Measurements from ENCODE around the gene TAAR1. TPM values are rescaled to one million over a fixed set of nuclear protein-coding genes. Genes with fewer than 3 reads are reported as not detected.

Gene TAAR1
- total RNA-seq, 1 experiment from 2014 or later, result not detected

DNA sequence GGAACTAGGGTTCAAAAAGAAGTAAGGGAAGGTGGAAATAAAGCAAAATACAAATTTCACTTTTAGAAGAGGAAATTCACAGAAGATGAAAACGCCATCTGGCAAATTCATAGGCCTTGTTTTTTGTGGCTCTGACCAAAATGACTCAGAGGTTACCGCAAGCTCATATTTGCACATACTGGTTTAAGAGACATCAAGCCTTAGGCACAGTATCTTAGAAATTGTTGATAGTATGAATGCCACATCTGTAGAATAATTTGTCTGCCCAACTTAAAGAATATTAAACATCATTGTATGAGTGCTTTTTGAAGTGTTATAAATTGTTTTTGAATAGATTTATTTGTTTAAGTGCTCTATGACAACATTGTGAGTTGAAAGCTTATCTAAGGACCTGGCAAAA, 10.6 kb downstream of the TAAR1 start:
- no peaks in the 10 kb centered on the region for H3K36me3 ChIP-seq (ENCODE audit: control insufficient read depth in 1 of 2, insufficient read depth in 2 of 2, low read length in 2 of 2)
- H3K4me2 ChIP-seq (ENCODE audit: low read length), result no peak overlapping the region
- ChIA-PET POLR2A (no interaction called here), RAD21 (ENCODE audit: low non-redundant PET in 1 of 2, low total read pairs in 2 of 2, uncharacterized antibody in 2 of 2, unreplicated experiment in 2 of 2) (no interaction called here), CTCF (no interaction called here)
- no peaks in the 10 kb centered on the region for H3K79me2 ChIP-seq (ENCODE audit: insufficient read depth, low read length)
- no peak overlapping the region for H3K4me3 ChIP-seq (replicated peaks in 1 of 2; ENCODE audit: low read depth in 1 of 2, low read length in 2 of 2)
- no peak overlapping the region for H2AFZ ChIP-seq (ENCODE audit: low read depth, low read length, poor library complexity, severe bottlenecking)
- H3K9ac ChIP-seq (ENCODE audit: low read length), result no peak overlapping the region
- no peaks in the 10 kb centered on the region for H3K27me3 ChIP-seq (ENCODE audit: insufficient read depth, low read length)
- no peak overlapping the region for H3K27ac ChIP-seq (ENCODE audit: low read depth, low read length)
- BruUV-seq (replicated peaks), result no TSS peak
- no peak for TF ChIP-seq ELF1 (IDR thresholded peaks at IDR 0.05; ENCODE audit: borderline replicate concordance, low read depth)
- DNase-seq (ENCODE audit: low read depth, low spot score) (no peak), ATAC-seq (no peak)
- no peaks in the 10 kb centered on the region for H3K4me1 ChIP-seq (ENCODE audit: control insufficient read depth in 1 of 2, insufficient read depth in 2 of 2, low read length in 2 of 2)
- no peaks in the 10 kb centered on the region for H4K20me1 ChIP-seq (ENCODE audit: insufficient read depth)
- H3K9me2 ChIP-seq (ENCODE audit: insufficient read depth), result 0 out of 2 replicates have a peak, but pooled peaks cover 3% of the 10 kb centered on the region
- no peaks in the 10 kb centered on the region for H3K9me3 ChIP-seq (ENCODE audit: control insufficient read depth in 1 of 2, insufficient read depth in 1 of 2, low read depth in 1 of 2, low read length in 2 of 2)
- intact Hi-C loops (cut with micrococcal nuclease), result no loop called here

- ChIA-PET CTCF (no interaction called here), POLR2A (no interaction called here), RAD21 (ENCODE audit: low non-redundant PET in 1 of 2, low total read pairs in 2 of 2, uncharacterized antibody in 2 of 2, unreplicated experiment in 2 of 2) (no interaction called here)
- H2AFZ ChIP-seq (ENCODE audit: low read depth, low read length, poor library complexity, severe bottlenecking), result no peak overlapping the region
- no peak overlapping the region for H3K4me2 ChIP-seq (ENCODE audit: low read length)
- H3K9me2 ChIP-seq (ENCODE audit: insufficient read depth), result 0 out of 2 replicates have a peak, but pooled peaks cover 3% of the 10 kb centered on the region
- H3K9me3 ChIP-seq (ENCODE audit: control insufficient read depth in 1 of 2, insufficient read depth in 1 of 2, low read depth in 1 of 2, low read length in 2 of 2), result no peaks in the 10 kb centered on the region
- ATAC-seq (no peak), DNase-seq (ENCODE audit: low read depth, low spot score) (no peak)
- no peaks in the 10 kb centered on the region for H3K79me2 ChIP-seq (ENCODE audit: insufficient read depth, low read length)
- no peaks in the 10 kb centered on the region for H3K27me3 ChIP-seq (ENCODE audit: insufficient read depth, low read length)
- no peaks in the 10 kb centered on the region for H3K36me3 ChIP-seq (ENCODE audit: control insufficient read depth in 1 of 2, insufficient read depth in 2 of 2, low read length in 2 of 2)
- no peak overlapping the region for H3K27ac ChIP-seq (ENCODE audit: low read depth, low read length)
- intact Hi-C loops (cut with micrococcal nuclease), result no loop called here
- no peaks in the 10 kb centered on the region for H4K20me1 ChIP-seq (ENCODE audit: insufficient read depth)
- H3K4me1 ChIP-seq (ENCODE audit: control insufficient read depth in 1 of 2, insufficient read depth in 2 of 2, low read length in 2 of 2), result no peaks in the 10 kb centered on the region
- H3K4me3 ChIP-seq (replicated peaks in 1 of 2; ENCODE audit: low read depth in 1 of 2, low read length in 2 of 2), result no peak overlapping the region
- H3K9ac ChIP-seq (ENCODE audit: low read length), result no peak overlapping the region
- BruUV-seq (replicated peaks), result no TSS peak
- TF ChIP-seq RAD21 (IDR thresholded peaks at IDR 0.05; ENCODE audit: low read depth), result no peak
- TF ChIP-seq CTCF (IDR thresholded peaks at IDR 0.05 in 2 of 3, conservative IDR thresholded peaks at IDR 0.05 in 1 of 3; ENCODE audit: borderline replicate concordance in 1 of 3, insufficient read depth in 1 of 3, low read depth in 2 of 3, low read length in 2 of 3), result no peak
- no peak for TF ChIP-seq FOSL1 (IDR thresholded peaks at IDR 0.05; ENCODE audit: low read depth)
- no peak for TF ChIP-seq ZFX (IDR thresholded peaks at IDR 0.05)
- TF ChIP-seq ZBTB33 (IDR thresholded peaks at IDR 0.05; ENCODE audit: extremely low read depth, insufficient replicate concordance, low read length), result no peak
- no peak for TF ChIP-seq ATF3 (IDR thresholded peaks at IDR 0.05)
- no peak for TF ChIP-seq JUND (IDR thresholded peaks at IDR 0.05)
- TF ChIP-seq, protein P1, sequence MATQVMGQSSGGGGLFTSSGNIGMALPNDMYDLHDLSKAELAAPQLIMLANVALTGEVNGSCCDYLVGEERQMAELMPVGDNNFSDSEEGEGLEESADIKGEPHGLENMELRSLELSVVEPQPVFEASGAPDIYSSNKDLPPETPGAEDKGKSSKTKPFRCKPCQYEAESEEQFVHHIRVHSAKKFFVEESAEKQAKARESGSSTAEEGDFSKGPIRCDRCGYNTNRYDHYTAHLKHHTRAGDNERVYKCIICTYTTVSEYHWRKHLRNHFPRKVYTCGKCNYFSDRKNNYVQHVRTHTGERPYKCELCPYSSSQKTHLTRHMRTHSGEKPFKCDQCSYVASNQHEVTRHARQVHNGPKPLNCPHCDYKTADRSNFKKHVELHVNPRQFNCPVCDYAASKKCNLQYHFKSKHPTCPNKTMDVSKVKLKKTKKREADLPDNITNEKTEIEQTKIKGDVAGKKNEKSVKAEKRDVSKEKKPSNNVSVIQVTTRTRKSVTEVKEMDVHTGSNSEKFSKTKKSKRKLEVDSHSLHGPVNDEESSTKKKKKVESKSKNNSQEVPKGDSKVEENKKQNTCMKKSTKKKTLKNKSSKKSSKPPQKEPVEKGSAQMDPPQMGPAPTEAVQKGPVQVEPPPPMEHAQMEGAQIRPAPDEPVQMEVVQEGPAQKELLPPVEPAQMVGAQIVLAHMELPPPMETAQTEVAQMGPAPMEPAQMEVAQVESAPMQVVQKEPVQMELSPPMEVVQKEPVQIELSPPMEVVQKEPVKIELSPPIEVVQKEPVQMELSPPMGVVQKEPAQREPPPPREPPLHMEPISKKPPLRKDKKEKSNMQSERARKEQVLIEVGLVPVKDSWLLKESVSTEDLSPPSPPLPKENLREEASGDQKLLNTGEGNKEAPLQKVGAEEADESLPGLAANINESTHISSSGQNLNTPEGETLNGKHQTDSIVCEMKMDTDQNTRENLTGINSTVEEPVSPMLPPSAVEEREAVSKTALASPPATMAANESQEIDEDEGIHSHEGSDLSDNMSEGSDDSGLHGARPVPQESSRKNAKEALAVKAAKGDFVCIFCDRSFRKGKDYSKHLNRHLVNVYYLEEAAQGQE (IDR thresholded peaks at IDR 0.05; ENCODE audit: low read depth), result no peak
- no peak for TF ChIP-seq YY1 (IDR thresholded peaks at IDR 0.05; ENCODE audit: extremely low read depth, insufficient replicate concordance, low read depth, low read length)
- no peak for TF ChIP-seq EGR1 (IDR thresholded peaks at IDR 0.05; ENCODE audit: low read depth)
- TF ChIP-seq TCF7L2 (IDR thresholded peaks at IDR 0.05; ENCODE audit: borderline replicate concordance, extremely low read depth, insufficient read depth, insufficient read length), result no peak
- TF ChIP-seq EZH2phosphoT487 (IDR thresholded peaks at IDR 0.05; ENCODE audit: borderline replicate concordance), result no peak
Measured at GRCh38 chr6:132643547-132643946, 15.4 kb downstream of the TAAR1 start.
